HG03378 (cell line): Measurements from ENCODE around the gene TSPEAR.
"Not testable (repeated sequence)": the region's sequence is repeated elsewhere in the genome, so short reads cannot be mapped to it uniquely, and the experiment has no call there.

Experiments used
- ATAC-seq: cut with Tn5 transposase; IDR thresholded peaks from one replicate; pipeline ENCODE4 v1.9.1; 2021; ENCODE audit warnings: mild to moderate bottlenecking, moderate library complexity; ENCODE audit not compliant: unreplicated experiment

Gene TSPEAR

DNA sequence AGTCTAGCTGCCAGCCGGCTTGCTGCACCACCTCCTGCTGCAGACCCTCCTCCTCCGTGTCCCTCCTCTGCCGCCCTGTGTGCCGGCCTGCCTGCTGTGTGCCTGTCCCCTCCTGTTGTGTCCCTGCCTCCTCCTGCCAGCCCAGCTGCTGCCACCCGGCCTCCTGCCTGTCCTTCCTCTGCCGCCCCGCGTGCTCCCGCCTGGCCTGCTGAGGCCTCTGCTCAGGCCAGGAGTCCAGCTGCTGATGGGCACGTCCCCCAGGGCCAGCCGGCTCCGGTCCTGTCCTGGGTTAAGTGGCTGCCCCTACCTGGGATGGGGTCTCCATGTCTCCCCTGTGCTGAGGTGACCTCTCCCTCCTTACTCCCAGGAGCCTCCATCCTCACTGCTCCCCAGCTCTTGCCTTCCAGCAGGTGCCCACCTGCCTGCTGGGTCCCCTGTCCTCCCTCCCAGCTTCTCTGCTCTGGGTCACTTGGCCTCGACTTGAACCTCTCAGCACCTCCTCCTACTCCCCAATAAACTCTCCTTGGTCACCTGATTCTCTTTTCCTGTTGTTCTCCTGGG lies 98.6 kb downstream of the TSPEAR start:
- ATAC-seq, result no peak

DNA sequence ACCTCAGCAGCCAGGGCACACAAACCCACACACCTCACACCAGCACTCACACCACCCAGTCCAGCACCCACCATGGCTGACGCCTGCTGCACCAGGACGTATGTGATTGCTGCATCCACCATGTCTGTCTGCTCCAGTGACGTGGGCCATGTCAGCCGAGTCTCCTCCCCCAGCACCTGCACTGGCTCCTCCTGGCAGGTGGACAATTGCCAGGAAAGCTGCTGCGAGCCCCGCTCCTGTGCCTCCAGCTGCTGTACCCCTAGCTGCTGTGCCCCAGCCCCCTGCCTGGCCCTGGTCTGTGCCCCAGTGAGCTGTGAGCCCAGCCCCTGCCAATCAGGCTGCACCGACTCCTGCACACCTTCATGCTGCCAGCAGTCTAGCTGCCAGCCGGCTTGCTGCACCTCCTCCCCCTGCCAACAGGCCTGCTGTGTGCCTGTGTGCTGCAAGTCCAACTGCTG lies 99.3 kb downstream of the TSPEAR start, which contains the start of gene KRTAP10-8:
KRTAP10-8 (plus strand) TSS at position 51 of the 458 bp plus-strand sequence; CDS start at position 73, 22 bp downstream.
- no peak for ATAC-seq

DNA sequence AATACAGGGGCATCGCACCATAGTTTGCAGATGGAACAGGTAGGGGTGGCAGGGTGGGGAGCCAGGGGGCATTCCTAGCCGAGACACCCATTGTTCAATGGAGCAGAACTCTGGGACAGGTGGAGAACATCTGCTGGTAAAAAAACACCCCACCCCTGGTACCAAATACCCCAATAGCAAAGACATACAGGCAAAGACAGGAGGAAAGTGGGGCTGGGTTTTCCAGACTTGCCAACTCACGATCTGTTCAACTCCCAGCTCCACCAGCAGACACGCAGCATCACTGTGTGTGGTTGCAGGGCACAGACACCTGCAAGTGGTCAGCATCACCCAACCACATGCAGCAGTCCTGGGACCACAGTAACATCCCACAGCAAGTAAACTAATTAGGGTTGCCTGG lies 99.8 kb downstream of the TSPEAR start:
- no peak for ATAC-seq

DNA sequence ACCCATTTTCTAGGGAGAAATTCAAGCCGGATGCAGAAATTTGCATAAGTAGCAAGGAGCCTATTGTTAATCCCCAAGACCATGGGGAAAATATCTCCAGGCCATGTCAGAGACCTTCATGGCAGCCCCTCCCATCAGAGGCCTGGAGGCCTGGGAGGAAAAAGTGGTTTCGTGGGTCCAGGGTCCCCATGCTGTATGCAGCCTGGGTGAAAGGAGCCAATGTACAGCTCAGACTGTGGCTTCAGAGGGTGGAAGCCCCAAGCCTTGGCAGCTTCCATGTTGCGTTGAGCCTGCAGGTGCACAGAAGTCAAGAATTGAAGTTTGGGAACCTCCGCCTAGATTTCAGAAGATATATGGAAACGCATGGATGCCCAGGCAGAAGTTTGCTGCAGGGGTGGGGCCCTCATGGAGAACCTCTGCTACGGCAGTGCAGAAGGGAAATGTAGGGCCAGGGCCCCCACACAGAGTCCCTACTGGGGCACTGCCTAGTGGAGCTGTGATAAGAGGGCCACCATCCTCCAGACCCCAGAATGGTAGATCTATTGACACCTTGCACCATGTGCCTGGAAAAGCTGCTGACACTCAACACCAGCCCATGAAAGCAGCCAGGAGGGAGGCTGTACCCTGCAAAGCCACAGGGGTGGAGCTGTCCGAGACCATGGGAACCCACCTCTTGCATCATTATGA lies 101.1 kb downstream of the TSPEAR start:
- not testable (repeated sequence) for ATAC-seq

DNA sequence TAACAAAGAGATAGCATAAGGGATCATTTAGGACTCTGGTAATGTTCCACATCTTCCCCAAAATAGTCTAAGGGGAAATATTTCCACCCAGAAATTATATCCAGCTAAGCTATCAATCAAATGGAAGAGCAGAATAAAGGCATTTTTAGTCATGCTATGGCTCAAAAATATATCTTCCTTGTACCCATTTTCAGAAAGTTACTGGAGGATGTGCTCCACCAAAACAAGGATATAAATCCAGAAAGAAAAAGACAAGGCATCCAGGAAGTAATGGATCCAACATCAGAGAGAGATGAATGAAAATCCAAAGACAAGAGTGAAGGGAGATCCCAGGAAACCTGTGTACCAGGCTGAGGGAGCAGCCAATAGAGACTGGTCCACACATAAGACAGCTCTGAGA lies 102.2 kb downstream of the TSPEAR start:
- ATAC-seq, result no peak

DNA sequence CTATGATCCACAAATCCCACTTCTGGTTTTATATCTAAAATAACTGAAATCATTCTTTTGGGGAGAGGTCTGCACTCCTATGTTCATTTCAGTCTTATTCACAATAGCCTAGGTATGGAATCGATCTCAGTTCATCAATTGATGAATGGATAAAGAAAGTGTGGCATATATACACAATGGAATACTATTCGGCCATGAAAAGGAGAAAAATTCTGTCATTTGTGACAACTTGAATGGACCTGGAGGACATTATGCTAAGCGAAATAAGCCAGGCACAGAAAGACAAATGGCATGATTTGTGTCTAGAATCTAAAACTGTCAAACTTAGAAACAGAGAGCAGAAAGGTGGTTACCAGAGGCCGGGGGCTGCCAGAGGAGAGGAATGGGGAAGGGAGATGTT lies 104.9 kb downstream of the TSPEAR start:
- no peak for ATAC-seq

DNA sequence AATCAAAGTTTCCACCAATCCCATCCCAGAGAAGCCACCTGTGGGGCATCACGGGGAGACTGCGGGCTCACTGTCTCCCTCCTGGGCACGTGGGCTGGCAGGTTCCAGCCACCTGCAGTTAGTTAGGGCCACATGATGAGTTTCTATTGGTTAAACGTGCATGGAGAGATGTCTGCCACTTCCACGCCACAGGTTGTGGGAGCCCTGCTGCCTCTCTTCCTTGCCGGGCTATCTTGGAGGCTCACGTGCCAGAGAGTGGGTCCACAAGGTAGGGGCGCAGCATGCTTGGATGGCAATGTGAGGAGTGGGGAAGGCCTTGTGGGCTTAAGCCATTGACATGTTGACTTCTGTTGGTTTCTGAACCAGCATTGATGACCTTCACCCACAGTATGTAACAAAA lies 107.5 kb downstream of the TSPEAR start:
- ATAC-seq, result no peak

DNA sequence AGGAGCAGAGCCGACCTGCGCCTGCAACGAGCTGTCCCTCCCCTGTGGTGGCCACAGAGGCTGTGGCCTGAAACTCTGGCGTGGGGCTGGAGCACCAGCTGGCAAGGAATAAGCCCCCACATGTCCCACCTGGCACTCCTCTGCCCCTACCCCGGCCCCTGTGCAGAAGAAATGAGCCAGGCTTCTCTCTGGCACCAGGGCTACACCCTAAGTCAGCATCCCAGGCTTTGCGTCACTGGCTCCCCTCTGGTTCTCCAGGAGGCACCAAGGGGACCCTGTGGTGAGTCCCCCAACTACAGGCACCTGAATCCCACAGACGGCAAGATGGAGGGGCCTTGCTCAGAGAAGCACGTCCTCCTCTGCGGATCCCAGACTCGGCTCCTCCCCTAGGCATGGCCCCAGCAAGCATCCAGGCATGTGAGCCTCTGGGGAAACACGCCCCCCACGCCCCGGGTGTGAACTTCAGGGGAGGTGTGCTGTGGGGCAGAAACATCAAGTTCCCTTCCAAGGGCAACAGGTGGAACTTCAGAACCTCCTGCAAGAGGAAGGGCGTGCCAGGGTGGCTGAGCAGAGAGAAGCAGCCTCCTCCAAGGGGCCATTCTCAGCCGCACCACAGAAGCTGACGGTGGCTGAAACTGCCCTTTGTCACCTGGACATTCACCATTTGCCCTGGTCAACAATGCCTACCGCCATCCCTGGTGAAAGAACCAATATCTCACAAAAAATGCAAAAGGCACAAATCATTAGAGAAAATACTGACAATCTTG lies 108.1 kb downstream of the TSPEAR start:
- ATAC-seq, result no peak

DNA sequence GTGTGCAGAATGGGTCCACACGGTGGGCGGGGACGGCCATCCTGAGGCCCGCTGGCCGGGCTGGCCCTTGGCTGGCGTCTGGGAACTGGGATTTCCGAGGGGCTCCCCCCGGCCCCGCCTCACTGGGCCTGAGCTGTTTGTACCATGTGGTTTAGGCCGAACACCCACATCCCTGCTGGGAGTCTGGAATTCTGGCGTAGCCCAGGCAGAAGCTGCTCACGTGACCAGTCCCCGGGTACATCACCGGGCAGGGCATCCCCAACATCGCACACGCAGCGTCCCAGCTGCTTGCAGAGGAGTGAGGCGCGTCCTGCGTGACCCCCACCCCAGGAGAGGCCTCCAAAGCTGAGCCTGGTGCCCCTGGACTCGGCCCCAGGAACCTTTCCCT lies 108.9 kb downstream of the TSPEAR start:
- no peak for ATAC-seq

DNA sequence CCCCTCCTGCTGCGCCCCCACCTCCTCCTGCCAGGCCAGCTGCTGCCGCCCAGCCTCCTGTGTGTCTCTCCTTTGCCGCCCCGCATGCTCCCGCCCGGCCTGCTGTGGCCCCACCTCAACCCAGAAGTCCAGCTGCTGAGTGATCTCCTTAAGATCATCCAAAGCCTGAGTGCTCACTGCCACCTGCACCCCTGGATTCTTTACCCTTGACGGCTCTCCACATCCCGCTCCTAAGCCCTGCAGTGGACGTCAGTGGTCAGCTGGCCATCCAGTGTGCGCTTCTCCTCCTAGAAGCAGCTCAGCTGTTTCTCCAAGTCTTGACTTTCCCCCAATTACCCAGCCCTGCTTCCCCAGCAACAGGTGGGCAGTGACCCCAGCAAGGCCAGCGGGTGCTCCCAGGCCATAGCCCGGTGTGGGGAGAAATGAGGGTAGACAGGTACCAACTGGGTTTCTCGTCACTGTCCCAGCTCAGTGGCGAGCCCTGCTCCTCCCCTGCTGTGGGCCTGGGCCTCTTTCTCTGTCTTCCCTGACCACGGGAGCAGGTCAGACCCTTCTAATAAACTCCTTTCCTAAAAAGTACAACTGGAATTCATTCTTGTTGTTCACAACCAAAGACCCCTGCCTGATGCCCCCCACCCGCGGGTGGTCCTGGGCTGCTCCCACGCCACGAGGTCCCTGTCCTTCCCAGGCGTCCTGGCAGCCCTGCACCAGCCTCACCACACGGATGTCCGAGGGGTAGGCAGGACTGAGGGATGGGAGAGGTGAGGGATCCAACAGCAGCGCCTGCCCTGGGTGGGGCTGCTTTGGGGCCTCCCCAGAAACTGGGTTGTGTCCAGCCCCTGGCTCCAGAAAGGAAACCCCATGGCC lies 109.5 kb downstream of the TSPEAR start:
- no peak for ATAC-seq

DNA sequence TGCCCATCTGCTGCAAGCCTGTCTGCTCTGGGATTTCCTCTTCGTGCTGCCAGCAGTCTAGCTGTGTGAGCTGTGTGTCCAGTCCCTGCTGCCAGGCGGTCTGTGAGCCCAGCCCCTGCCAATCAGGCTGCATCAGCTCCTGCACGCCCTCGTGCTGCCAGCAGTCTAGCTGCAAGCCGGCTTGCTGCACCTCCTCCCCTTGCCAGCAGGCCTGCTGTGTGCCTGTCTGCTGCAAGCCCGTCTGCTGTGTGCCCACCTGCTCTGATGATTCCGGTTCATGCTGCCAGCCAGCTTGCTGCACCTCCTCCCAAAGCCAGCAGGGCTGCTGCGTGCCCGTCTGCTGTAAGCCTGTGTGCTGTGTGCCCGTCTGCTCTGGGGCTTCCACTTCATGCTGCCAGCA lies 110.3 kb downstream of the TSPEAR start:
- not testable (repeated sequence) for ATAC-seq

DNA sequence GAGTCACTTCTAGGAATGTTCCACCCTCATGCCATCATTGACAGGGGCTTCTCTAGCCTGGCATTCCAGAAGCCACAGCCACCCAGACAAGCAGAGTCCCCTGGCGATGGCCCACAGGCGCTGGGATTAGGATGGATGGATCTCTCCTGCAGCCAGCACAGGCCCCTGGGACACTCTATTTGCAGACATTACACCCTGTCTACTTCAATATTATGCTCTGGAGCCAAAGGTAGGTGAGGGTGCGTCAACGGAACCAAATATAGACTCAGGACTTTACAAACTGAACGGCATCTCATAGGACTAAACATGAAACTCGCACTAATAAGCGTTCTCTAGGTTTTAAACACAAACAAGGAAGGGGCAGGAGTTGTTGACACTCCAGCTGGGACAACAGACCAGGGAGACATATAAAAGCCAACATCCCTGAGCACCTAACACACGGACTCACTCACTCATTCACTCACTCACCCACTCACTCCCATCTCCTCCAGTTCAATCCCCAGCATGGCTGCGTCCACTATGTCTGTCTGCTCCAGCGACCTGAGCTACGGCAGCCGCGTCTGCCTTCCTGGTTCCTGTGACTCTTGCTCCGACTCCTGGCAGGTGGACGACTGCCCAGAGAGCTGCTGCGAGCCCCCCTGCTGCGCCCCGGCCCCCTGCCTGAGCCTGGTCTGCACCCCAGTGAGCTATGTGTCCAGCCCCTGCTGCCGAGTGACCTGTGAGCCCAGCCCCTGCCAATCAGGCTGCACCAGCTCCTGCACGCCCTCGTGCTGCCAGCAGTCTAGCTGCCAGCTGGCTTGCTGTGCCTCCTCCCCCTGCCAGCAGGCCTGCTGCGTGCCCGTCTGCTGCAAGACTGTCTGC lies 111.0 kb downstream of the TSPEAR start, which contains the start of gene KRTAP10-7:
KRTAP10-7 (plus strand) TSS at position 480 of the 861 bp plus-strand sequence; CDS start at position 505, 25 bp downstream.
- ATAC-seq, result not testable (repeated sequence)

DNA sequence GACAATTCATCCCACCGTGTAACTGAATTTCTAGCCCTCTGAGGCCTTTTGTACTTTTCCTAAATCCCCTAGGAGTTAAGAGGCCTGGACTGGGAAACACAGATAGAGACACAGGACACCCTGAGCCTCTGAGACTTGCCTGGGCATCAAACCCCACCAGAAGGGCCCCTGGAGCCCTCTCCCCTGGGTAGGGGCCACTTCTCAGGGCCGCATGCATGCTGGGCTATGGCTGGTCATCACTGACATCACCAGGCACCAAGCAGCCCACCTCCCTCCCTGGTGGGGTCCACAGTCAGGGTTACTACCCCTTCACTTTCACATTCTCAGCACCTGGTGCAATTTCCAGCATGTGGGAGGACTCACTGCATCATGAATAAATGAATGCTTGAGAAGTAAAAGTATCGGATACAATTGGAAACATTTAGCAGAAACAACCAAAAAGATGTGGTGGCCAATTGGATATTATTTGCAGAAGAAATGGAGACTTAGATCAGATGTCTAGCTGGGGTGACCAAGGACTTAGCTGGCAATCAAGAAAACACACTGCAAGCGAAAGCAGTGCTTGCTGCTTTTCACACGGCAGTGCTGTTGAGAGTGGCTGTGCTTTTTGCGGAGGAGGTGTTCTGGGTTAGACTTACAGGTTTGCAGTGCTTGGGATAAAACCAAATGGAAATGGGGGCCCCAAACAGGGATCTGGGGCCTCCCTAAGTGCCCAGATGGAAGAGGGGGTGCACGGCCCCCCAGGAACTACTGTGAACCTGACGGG lies 111.9 kb downstream of the TSPEAR start:
- no peak for ATAC-seq

DNA sequence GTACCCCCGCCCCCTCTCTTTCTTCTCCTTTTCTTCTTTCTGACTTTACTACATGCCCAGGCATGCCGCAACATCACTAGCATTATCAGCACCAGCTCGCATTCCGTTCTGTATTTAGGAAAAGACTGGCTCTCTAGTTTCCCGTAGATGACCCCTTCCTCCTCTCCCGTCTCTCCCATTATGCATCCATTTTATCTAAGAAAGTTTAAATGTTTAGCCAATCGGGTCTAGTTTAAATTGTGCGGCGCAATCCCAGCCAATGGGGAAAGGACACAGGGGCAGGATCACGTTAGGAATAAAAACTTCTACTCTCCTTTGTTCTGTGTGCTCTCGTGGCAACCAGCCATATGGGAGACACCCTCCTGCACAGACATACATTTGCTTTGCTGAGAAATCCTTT lies 113.3 kb downstream of the TSPEAR start:
- ATAC-seq, result no peak

DNA sequence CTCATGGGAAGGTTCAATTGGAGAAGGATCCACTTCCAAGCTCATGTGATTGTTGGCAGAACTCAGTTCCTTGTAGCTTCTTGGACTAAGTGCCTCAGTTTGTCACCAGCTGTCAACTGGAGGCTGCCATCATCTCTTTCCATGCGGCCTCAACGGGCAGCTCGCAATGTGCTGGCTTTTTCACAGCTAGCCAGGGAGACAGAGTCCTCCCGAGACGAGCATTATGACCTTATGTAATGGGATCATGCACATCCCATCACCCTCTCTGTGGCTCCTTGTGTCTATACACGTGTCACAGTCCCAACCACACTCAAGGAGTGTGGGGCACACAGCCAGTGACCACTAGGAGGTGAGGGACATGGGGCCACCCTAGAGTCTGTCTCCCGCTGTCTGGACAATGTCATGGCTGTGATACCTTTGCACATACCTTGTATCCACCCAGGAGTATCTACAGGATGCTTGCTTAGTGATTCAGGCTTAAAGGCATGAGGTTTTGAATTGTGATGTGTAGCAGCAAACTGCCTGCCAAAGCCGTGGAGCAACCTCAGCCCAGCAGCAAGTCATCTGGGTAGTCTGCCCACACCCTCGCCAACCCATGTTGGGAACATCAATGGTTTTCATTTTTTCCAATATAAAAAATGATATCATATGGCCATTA lies 115.2 kb downstream of the TSPEAR start:
- ATAC-seq, result no peak

DNA sequence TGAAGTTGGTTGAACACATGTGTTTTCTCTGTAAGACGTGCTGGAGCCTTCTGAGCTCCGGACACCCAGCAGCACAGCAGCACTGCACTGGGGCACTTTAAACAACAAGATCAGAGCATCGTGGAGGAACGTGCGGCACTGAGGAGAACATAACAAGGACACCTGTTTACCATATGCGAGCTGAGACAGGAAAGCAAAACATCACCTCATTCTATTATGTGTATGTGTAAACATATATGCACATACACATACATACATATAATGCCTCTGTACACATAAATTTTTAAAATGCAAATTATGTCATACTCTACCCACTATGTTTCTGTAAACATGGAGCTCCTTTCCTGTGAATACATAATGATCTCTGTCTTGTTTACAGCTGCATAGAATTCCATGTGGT lies 115.8 kb downstream of the TSPEAR start:
- ATAC-seq, result no peak

DNA sequence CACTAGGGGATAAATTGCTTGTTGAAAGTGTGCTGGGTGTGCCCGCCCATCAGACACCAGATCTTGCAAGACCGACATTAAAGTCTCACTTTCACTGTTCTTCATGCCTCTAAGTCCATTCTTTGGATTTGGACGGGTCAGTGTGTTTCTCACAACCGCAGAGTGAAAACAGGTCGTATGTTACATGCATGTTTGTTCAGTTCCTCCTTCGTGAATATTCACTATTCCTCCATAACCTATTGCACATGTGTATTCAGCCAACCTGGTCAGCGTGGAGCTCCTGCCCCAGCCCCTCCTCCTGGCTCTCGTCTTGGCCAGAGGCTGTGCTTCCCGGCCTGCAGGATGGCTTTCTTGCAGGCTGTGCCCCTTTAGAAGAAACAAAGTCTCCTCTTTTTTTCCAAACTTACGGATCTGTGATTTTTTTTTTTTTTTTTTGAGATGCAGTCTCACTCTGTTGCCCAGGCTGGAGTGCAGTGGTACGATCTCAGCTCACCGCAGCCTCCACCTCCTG lies 116.9 kb downstream of the TSPEAR start:
- no peak for ATAC-seq

DNA sequence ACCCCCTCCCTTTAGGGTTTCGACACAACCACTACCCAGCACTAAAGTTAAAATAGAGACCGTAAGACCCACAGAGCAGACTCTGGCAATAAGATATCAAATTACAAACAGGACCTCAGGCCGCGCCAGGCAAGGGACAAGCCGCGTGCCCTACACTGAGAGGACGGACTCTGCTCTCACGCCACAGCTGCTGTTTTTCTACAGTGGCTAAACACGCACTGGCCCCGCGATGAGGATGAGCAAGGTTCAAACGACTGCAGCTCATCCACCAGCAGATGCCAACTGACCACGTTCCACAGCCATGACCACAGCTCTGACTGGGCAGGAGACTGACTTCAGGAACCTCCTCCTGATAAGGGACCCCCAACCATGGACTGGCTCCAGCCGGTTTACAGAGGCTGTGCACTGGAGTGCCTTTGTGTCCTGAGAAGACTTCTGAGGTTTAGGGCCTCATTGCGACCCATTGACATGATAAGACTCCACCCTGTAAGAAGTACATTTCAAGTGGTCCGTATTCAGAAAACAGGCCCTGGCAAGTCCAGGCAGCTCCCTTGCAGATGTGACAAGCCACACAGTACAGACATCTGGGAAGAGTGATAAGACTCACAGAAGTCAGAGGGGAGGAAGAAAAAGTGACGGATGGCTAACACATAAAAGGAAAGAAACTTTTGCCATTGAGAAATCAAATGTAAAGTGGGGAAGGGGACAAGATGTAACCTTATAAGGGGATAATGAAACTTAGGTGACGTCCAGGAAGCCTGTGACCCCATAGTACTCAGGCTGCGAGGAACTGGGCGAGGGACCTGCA lies 117.6 kb downstream of the TSPEAR start:
- ATAC-seq, result no peak
